GM12873 (cell line): ENCODE measurements around the gene PATJ.

Experiments used
- CTCF ChIP-seq: IDR thresholded peaks from 2 replicates; pipeline ENCODE4 v1.5.1; 2012; ENCODE audit warnings: low read depth, mild to moderate bottlenecking, moderate library complexity, low read length, control low read depth; ENCODE audit not compliant: insufficient read depth; ENCODE audit errors: missing control alignments

PATJ gene

GRCh38 chr1:62054188-62054587 lies 311.9 kb downstream of the PATJ start:
- TF ChIP-seq CTCF: no peak

- no peak for TF ChIP-seq CTCF
Observed at GRCh38 chr1:62057230-62057629, 314.9 kb downstream of the PATJ start.

GRCh38 chr1:62057641-62058290 lies 315.5 kb downstream of the PATJ start:
- TF ChIP-seq CTCF: no peak

- no peak for TF ChIP-seq CTCF
Observed at GRCh38 chr1:62058956-62059355, 316.7 kb downstream of the PATJ start.

- TF ChIP-seq CTCF: no peak
Observed at GRCh38 chr1:62062087-62062486, 319.8 kb downstream of the PATJ start.

GRCh38 chr1:62064829-62065407 lies 322.6 kb downstream of the PATJ start:
- no peak for TF ChIP-seq CTCF

- no peak for TF ChIP-seq CTCF
Observed at GRCh38 chr1:62066713-62067112, 324.4 kb downstream of the PATJ start.
